ENCODE results near the gene PSD4.

GRCh38 chr2:113219092-113219441 lies 45.3 kb downstream of the PSD4 start:
- TF ChIP-seq CTCF (IDR thresholded peaks at IDR 0.05), result no peak
- no peak for TF ChIP-seq POLR2AphosphoS5 (IDR thresholded peaks at IDR 0.05)
